ENCODE measurements around the gene DBNDD1.

DNA sequence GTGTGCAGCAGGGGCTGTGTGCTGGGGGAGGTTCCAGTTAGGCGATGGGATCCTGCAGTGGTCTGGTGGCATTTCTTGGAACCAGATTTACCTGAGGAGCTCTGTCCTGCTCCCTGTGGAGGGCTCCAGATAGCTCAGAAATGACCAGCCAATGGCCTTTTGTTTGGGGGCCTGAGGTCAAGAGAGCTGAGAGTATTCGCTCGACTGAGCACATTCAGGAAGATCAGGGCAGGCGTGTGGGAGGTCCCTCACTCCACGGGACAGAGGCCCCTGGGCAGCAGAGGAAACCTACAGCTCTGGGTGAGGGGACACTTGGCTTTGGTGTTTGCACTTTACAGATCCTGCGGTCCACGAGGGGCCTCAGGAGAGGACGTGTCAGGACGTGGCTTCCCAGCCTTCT is 52.5 kb downstream of the DBNDD1 start:
- TF ChIP-seq L3MBTL2 (conservative IDR thresholded peaks at IDR 0.05) (no peak), SP1 (IDR thresholded peaks at IDR 0.05) (no peak)
